Esophagus muscularis mucosa (tissue), 4 donors: Measurements from ENCODE around the gene MDK. TPM values are rescaled to one million over a fixed set of nuclear protein-coding genes. Genes with fewer than 3 reads are reported as not detected.

ENCODE experiments used
- DNase-seq: peaks from one replicate; pipeline ENCODE4 v3.0.0-alpha.2; 2017; ENCODE audit errors: extremely low spot score
- H3K27ac ChIP-seq, 4 donors: fragments of 200-600 bp; sonication (generic); replicated peaks in 1 of 4; 1 replicate in 3 of 4; 2 replicates in 1 of 4; pipeline ENCODE4 v1.5.1; 2016 to 2019; ENCODE audit warnings: mild to moderate bottlenecking in 1 of 4
- H3K27me3 ChIP-seq, 4 donors: fragments of 200-600 bp; sonication (generic); one replicate each; pipeline versions ENCODE4 v1.5.1 to v1.6.0; 2016 to 2019
- H3K36me3 ChIP-seq, 4 donors: fragments of 200-600 bp; sonication (generic); one replicate each; pipeline ENCODE4 v1.5.1; 2016 to 2019
- H3K4me1 ChIP-seq, 4 donors: fragments of 200-600 bp; sonication (generic); one replicate each; pipeline ENCODE4 v1.5.1; 2016 to 2019
- H3K4me3 ChIP-seq, 4 donors: fragments of 200-600 bp; sonication (generic); 1 replicate in 2 of 4; 2 replicates in 2 of 4; pipeline ENCODE4 v1.5.1; 2016 to 2019; ENCODE audit warnings: mild to moderate bottlenecking in 4 of 4, moderate library complexity in 1 of 4
- H3K9me3 ChIP-seq, 4 donors: fragments of 200-600 bp; sonication (generic); 1 replicate in 3 of 4; 2 replicates in 1 of 4; pipeline ENCODE4 v1.5.1; 2016 to 2019
- EP300 ChIP-seq: sonication (generic); formaldehyde crosslinking; IDR thresholded peaks from one replicate; pipeline ENCODE4 v1.6.1; 2017; ENCODE audit warnings: antibody characterized with exemption
- POLR2A ChIP-seq: fragments of 450-650 bp; IDR thresholded peaks from one replicate; pipeline ENCODE4 v1.6.1; 2017; ENCODE audit warnings: antibody characterized with exemption, moderate library complexity, mild to moderate bottlenecking, low read depth
- POLR2AphosphoS5 ChIP-seq, 2 donors: sonication (generic); formaldehyde crosslinking; IDR thresholded peaks; one replicate each; pipeline ENCODE4 v1.6.1; 2017; ENCODE audit warnings: antibody characterized with exemption in 2 of 2
- WGBS: methylation state at CpG from one replicate; pipeline ENCODE4 v1.1.5; 2018; 5-methylcytosine and 5-hydroxymethylcytosine counted together
- intact Hi-C: fragments of 100-400 bp; cut with DNase I; formaldehyde crosslinking; loops from one replicate; pipeline ENCODE4 v1.15.1; 2023
- total RNA-seq, 4 donors: library from RNA; depleted of rRNA; stranded (reverse); fragments of >200 nt; gene quantifications; one replicate each; pipeline versions ENCODE4 v1.1.0 to v1.2.1, GENCODE V29; 2016
- TF ChIP-seq, protein P1 (sequence below), 3 experiments: fragments of 200-600 bp in 2 of 3; fragments of 450-650 bp in 1 of 3; sonication (generic) in 2 of 3; IDR thresholded peaks; one replicate each; pipeline ENCODE4 v1.5.1; 2017 to 2019; ENCODE audit warnings: antibody characterized with exemption in 3 of 3, mild to moderate bottlenecking in 2 of 3, moderate library complexity in 1 of 3

Gene MDK
- total RNA-seq, 4 donors from 2014 or later, result 1.2 to 12.8 (median 11.8) TPM

DNA sequence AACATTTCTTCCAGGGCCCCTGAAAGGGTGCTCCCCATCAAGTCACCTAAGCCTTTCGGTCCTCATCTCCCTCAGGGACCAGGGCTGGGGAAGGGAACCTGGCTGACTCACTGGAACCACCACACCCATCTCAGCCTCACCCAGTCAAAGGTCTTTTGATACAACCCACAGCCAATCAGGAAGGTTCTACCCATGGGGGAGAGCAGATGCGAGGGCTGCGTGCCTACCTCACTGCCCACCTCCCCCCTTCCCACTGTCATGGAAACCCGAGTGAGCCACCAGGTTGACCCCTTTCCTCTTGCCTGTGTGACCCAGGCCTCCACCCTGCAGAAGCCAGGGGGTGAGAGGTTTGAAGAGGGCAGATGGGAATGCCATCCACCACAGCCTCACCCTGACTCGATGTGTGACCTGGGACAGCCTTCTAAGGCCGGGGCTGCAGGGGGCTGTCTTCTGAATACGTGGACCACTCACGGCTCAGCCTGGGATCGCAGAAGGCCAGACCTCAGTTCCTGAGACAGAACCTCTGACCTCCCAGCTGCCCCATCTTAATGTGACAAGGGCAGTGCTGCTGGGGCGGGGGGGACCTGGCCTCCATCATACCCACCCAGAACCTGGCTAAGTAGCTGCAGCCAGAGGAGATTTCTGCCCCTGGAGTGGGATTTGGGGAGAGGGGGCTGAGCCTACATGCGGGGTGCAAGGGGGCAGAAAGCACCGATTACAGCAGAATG lies 2.7 kb downstream of the MDK start:
- H3K9me3 ChIP-seq, result no peaks in the 10 kb centered on the region
- no peak overlapping the region for H3K4me3 ChIP-seq
- H3K27me3 ChIP-seq, result peaks cover 0 to 87% (median 33%) of the 10 kb centered on the region in 4 donors
- no peak for DNase-seq
- H3K4me1 ChIP-seq, result peaks cover 15 to 42% (median 37%) of the 10 kb centered on the region in 4 donors
- TF ChIP-seq EP300, result no peak
- no peak for TF ChIP-seq POLR2AphosphoS5 (IDR thresholded peaks at IDR 0.05)
- TF ChIP-seq, protein P1, sequence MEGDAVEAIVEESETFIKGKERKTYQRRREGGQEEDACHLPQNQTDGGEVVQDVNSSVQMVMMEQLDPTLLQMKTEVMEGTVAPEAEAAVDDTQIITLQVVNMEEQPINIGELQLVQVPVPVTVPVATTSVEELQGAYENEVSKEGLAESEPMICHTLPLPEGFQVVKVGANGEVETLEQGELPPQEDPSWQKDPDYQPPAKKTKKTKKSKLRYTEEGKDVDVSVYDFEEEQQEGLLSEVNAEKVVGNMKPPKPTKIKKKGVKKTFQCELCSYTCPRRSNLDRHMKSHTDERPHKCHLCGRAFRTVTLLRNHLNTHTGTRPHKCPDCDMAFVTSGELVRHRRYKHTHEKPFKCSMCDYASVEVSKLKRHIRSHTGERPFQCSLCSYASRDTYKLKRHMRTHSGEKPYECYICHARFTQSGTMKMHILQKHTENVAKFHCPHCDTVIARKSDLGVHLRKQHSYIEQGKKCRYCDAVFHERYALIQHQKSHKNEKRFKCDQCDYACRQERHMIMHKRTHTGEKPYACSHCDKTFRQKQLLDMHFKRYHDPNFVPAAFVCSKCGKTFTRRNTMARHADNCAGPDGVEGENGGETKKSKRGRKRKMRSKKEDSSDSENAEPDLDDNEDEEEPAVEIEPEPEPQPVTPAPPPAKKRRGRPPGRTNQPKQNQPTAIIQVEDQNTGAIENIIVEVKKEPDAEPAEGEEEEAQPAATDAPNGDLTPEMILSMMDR (IDR thresholded peaks at IDR 0.05), result no peak
- no peak for TF ChIP-seq POLR2A
- H3K36me3 ChIP-seq, result no peaks in the 10 kb centered on the region
- H3K27ac ChIP-seq, result no peak overlapping the region
- intact Hi-C loops, result no loop called here
- 89% methylated on average over 10 of the region's 12 CpGs for WGBS

DNA sequence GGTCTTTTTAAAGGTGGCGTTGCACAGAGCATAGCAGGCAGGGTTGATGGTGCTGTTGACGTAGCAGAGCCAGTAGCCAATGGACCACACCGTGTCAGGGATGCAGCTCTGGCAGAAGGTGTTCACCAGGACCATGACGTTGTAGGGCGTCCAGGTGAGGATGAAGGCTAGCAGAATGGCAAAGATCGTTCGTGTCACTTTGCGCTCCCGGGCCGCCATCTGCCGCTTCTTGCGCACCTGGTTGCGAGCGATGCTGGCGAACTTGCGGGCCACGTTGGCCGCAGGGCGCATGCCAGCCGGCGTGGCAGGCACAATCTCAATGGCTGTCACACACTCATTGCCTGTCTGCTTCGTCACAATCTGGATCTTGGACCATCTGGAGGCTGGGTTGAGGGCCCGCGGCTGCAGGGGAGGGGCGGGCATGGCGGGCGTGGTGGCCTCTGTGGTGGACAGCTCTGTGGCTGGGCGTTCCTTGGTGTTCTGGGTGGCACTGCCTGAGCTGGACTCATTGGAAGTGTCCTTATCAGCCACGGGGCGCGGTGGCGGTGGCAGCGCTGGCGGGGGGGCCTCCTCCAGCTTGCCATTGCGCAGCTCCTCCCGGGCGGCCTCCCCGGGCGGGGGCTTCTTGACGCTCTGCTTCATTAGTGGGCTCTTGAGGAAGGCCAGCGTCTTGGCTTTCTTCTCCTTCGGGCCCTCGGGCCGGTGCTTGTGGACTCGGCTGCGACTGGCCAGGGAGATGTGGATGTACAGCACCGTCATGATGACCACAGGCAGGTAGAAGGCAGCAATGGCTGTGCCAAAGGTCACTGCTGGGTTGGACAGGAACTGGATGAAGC lies 3.9 kb downstream of the MDK start:
- Histone ChIP-seq H3K4me1 (peaks cover 27 to 43% (median 41%) of the 10 kb centered on the region in 4 donors), H3K9me3 (no peaks in the 10 kb centered on the region), H3K27ac (no peak overlapping the region), H3K36me3 (no peaks in the 10 kb centered on the region), H3K4me3 (no peak overlapping the region), H3K27me3 (peaks cover 7 to 99% (median 43%) of the 10 kb centered on the region in 4 donors)
- intact Hi-C loops, result no loop called here
- TF ChIP-seq POLR2AphosphoS5 (IDR thresholded peaks at IDR 0.05) (no peak), POLR2A (no peak)
- TF ChIP-seq, protein P1 (IDR thresholded peaks at IDR 0.05), result no peak
- 93% methylated on average over 34 of the region's 47 CpGs for WGBS
- no peak for DNase-seq

DNA sequence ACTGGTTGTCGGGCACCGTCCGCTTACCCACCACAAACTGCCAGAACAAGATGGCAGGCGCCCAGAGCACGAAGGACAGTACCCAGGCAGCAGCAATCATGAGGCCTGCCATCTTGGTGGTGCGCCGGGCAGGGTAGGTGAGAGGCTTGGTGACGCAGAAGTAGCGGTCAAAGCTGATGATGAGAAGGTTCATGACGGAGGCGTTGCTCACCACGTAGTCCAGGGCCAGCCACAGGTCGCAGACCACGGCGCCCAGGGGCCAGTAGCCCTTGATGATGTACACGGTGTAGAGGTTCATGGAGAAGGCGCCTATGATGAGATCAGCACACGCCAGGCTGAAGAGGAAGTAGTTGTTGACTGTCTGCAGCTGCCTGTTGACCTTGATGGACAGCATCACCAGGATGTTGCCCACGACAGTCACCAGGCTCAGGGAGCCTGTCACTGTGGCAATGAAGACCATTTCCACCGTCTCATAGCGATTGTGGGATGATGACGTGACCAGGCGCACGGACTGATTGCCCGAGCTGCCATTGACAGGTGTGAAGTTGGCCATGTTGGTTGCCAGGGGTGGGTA lies 4.6 kb downstream of the MDK start:
- Histone ChIP-seq H3K36me3 (no peaks in the 10 kb centered on the region), H3K9me3 (no peaks in the 10 kb centered on the region), H3K27me3 (peaks cover 13 to 100% (median 46%) of the 10 kb centered on the region in 4 donors), H3K27ac (no peak overlapping the region), H3K4me1 (peaks cover 28 to 43% (median 41%) of the 10 kb centered on the region in 4 donors), H3K4me3 (no peak overlapping the region)
- intact Hi-C loops, result no loop called here
- 96% methylated on average over 23 of the region's 25 CpGs for WGBS
- TF ChIP-seq POLR2A (no peak), POLR2AphosphoS5 (IDR thresholded peaks at IDR 0.05) (no peak), EP300 (no peak)
- TF ChIP-seq, protein P1 (IDR thresholded peaks at IDR 0.05), result no peak
- no peak for DNase-seq

DNA sequence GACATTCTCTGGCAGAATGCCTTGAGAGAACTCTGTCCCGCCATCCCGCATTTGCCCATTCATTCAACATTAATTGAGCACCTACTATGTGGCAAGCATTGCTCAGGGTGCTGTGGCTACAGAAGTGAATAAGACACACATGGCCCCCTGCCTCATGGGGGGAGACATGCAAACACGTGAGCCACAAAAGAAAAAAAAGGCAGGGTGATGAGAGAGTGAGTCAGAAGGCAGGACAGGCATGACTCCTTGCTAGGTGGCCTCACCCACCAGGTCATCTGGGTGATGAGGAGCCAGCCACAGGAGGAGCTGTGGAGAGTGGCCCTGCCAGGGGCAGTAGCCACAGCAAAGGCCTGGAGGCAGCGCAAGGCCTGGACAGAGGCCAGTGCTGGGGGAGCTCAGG lies 5.2 kb downstream of the MDK start:
- intact Hi-C loops, result no loop called here
- H3K4me1 ChIP-seq, result peaks cover 30 to 43% (median 41%) of the 10 kb centered on the region in 4 donors
- H3K36me3 ChIP-seq, result no peaks in the 10 kb centered on the region
- H3K27me3 ChIP-seq, result peaks cover 15 to 100% (median 49%) of the 10 kb centered on the region in 4 donors
- H3K4me3 ChIP-seq, result no peak overlapping the region
- WGBS, result 79% methylated on average over 3 of the region's 4 CpGs
- TF ChIP-seq EP300, result no peak
- TF ChIP-seq POLR2AphosphoS5 (IDR thresholded peaks at IDR 0.05), result no peak
- TF ChIP-seq POLR2A, result no peak
- H3K9me3 ChIP-seq, result no peaks in the 10 kb centered on the region
- DNase-seq, result no peak
- H3K27ac ChIP-seq, result no peak overlapping the region

DNA sequence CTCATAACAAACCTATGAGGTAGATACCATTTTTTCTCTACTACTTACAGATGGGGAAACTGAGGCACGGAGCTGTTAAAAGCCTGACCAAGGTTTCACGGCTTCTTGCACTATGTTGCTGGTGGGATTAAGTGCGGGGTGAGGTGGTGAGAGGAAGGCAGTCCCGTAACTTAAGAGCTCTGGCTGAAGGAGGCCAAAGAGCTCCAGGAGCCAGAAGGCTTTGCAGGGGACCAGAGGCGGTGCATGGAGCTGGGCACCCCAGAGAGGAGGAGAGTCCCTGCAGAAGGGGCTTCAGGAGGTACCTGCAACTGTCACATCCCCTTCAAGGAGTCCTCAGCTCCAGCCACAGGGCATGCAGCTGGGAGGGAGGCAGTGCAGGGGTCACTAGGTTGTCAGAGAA lies 6.0 kb downstream of the MDK start:
- Histone ChIP-seq H3K9me3 (no peaks in the 10 kb centered on the region), H3K27me3 (peaks cover 22 to 100% (median 49%) of the 10 kb centered on the region in 4 donors), H3K4me3 (no peak overlapping the region), H3K27ac (no peak overlapping the region), H3K36me3 (no peaks in the 10 kb centered on the region), H3K4me1 (peaks cover 30 to 43% (median 41%) of the 10 kb centered on the region in 4 donors)
- intact Hi-C loops, result no loop called here
- no peak for DNase-seq
- TF ChIP-seq, protein P1 (IDR thresholded peaks at IDR 0.05), result no peak
- TF ChIP-seq POLR2A, result no peak
- TF ChIP-seq EP300, result no peak
- 85% methylated on average over 5 of the region's 5 CpGs for WGBS
